Body of pancreas (tissue), 4 donors: ENCODE results near the gene TMTC2. TPM values are rescaled to one million over a fixed set of nuclear protein-coding genes. Genes with fewer than 3 reads are reported as not detected.

ENCODE experiments used
- ATAC-seq: fragments of 150-250 bp; one replicate; pipeline ENCODE4 v1.9.1; 2016
- DNase-seq, 4 donors: peaks; one replicate each; pipeline ENCODE4 v3.0.0-alpha.2; 2019
- H3K27ac ChIP-seq, 4 donors: fragments of 200-600 bp; sonication (generic); 1 replicate in 3 of 4; 2 replicates in 1 of 4; pipeline versions ENCODE4 v1.5.1 to v1.6.1; 2016 to 2019; ENCODE audit warnings: mild to moderate bottlenecking in 1 of 4, mixed read lengths in 1 of 4, moderate library complexity in 1 of 4
- H3K27me3 ChIP-seq, 2 donors: fragments of 200-600 bp; sonication (generic); one replicate each; pipeline ENCODE4 v1.6.0; 2016; ENCODE audit warnings: mild to moderate bottlenecking in 1 of 2
- H3K36me3 ChIP-seq, 2 donors: fragments of 200-600 bp; sonication (generic); replicated peaks in 1 of 2; 2 replicates each; pipeline ENCODE4 v1.5.1; 2016; ENCODE audit warnings: low read depth in 2 of 2; ENCODE audit not compliant: insufficient read depth in 1 of 2
- H3K4me1 ChIP-seq: fragments of 200-600 bp; sonication (generic); one replicate; pipeline ENCODE4 v1.6.0; 2016
- H3K4me3 ChIP-seq, 2 donors: fragments of 200-600 bp; sonication (generic); 1 replicate in 1 of 2; 2 replicates in 1 of 2; pipeline ENCODE4 v1.5.1; 2016 to 2019
- H3K9me3 ChIP-seq, 3 donors: fragments of 200-600 bp; sonication (generic); 1 replicate in 2 of 3; 2 replicates in 1 of 3; pipeline ENCODE4 v1.5.1; 2016
- POLR2A ChIP-seq, 3 donors: fragments of 450-650 bp; IDR thresholded peaks; one replicate each; pipeline ENCODE4 v1.6.1; 2016; ENCODE audit warnings: antibody characterized with exemption in 3 of 3, mild to moderate bottlenecking in 2 of 3
- WGBS, 2 donors: methylation state at CpG; one replicate each; pipeline ENCODE4 v1.1.5; 2017; 5-methylcytosine and 5-hydroxymethylcytosine counted together
- intact Hi-C: fragments of 100-400 bp; cut with DNase I; formaldehyde crosslinking; loops from one replicate; pipeline ENCODE4 v1.15.1; 2023
- total RNA-seq, 2 donors: library from RNA; depleted of rRNA; stranded (reverse); fragments of >200 nt; gene quantifications; one replicate each; pipeline ENCODE4 v1.1.0, GENCODE V29; 2016
- TF ChIP-seq, protein P1 (sequence below), 7 experiments: fragments of 450-650 bp in 4 of 7; fragments of 200-600 bp in 3 of 7; sonication (generic) in 3 of 7; IDR thresholded peaks; one replicate each; pipeline ENCODE4 v1.5.1; 2016 to 2019; ENCODE audit warnings: antibody characterized with exemption in 7 of 7

Gene TMTC2
- total RNA-seq, 2 donors from 2014 or later, result 10.4 to 20.1 TPM

DNA sequence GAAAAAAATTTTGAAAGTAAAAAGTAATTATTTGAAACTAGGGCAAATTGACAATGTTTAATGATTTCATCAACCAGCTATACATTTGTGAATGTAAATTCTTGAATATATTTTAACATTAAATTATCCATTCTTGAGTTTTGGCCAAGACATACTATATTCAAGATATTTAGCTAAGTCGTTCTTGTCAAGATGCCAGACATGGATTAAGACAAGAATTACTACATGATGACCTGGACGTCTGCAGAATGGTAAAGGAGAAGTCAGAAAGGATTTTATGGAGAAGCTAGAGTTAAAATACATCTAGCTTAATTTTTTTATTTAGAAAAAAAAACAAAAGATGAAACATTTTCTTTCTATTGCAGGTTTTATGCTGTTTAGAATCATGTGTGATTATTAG is 255.8 kb downstream of the TMTC2 start:
- WGBS, 2 donors, result 62% methylated on average over 2 of the region's 2 CpGs
- H3K36me3 ChIP-seq, result no peaks in the 10 kb centered on the region
- no peak for DNase-seq
- no peaks in the 10 kb centered on the region for H3K4me1 ChIP-seq
- no peak overlapping the region for H3K4me3 ChIP-seq
- no peaks in the 10 kb centered on the region for H3K9me3 ChIP-seq
- H3K27me3 ChIP-seq, result no peaks in the 10 kb centered on the region
- no peak overlapping the region for H3K27ac ChIP-seq
- no peak for ATAC-seq
- intact Hi-C loops, result no loop called here
- TF ChIP-seq POLR2A (IDR thresholded peaks at IDR 0.05), result no peak
- TF ChIP-seq, protein P1, sequence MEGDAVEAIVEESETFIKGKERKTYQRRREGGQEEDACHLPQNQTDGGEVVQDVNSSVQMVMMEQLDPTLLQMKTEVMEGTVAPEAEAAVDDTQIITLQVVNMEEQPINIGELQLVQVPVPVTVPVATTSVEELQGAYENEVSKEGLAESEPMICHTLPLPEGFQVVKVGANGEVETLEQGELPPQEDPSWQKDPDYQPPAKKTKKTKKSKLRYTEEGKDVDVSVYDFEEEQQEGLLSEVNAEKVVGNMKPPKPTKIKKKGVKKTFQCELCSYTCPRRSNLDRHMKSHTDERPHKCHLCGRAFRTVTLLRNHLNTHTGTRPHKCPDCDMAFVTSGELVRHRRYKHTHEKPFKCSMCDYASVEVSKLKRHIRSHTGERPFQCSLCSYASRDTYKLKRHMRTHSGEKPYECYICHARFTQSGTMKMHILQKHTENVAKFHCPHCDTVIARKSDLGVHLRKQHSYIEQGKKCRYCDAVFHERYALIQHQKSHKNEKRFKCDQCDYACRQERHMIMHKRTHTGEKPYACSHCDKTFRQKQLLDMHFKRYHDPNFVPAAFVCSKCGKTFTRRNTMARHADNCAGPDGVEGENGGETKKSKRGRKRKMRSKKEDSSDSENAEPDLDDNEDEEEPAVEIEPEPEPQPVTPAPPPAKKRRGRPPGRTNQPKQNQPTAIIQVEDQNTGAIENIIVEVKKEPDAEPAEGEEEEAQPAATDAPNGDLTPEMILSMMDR (IDR thresholded peaks at IDR 0.05), result no peak

DNA sequence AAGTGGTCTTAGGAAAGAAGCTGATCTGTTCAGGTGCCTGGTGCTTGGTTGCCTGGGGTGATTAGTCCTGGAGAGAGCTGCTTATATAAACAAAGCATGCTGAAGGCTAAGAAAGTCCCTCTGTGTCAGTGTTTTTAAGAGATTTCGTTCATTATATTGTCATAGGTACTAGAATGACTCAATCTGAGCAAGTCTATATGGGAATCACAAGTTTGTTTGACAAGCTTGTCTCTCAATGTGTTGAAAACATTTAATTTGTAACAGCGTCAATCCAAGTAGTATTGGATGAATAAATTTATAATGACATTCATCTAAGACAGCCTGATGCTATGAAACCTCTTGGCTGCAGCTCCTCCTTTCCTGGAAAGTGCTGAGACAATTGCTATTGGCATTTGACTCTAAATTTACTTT is 256.3 kb downstream of the TMTC2 start:
- TF ChIP-seq, protein P1 (IDR thresholded peaks at IDR 0.05), result no peak
- no peak for TF ChIP-seq POLR2A (IDR thresholded peaks at IDR 0.05)
- DNase-seq (no peak), ATAC-seq (no peak)
- H3K9me3 ChIP-seq, result no peaks in the 10 kb centered on the region
- H3K27ac ChIP-seq, result no peak overlapping the region
- intact Hi-C loops, result no loop called here
- no peaks in the 10 kb centered on the region for H3K27me3 ChIP-seq
- H3K4me3 ChIP-seq, result no peak overlapping the region
- no peaks in the 10 kb centered on the region for H3K4me1 ChIP-seq
- H3K36me3 ChIP-seq, result no peaks in the 10 kb centered on the region
- WGBS, 2 donors, result 73 to 83% methylated on average over 2 of the region's 2 CpGs

GRCh38 chr12:82948491-82948890 is 261.8 kb downstream of the TMTC2 start:
- Histone ChIP-seq H3K36me3 (no peaks in the 10 kb centered on the region), H3K4me3 (no peak overlapping the region), H3K27me3 (no peaks in the 10 kb centered on the region), H3K4me1 (no peaks in the 10 kb centered on the region), H3K9me3 (no peaks in the 10 kb centered on the region), H3K27ac (no peak overlapping the region)
- no peak for DNase-seq
- intact Hi-C loops, result no loop called here
- no peak for ATAC-seq
- TF ChIP-seq, protein P1 (IDR thresholded peaks at IDR 0.05), result no peak
- TF ChIP-seq POLR2A (IDR thresholded peaks at IDR 0.05), result no peak
- WGBS, 2 donors, result 93 to 96% methylated on average over 2 of the region's 2 CpGs

GRCh38 chr12:82950356-82950755 is 263.6 kb downstream of the TMTC2 start:
- TF ChIP-seq, protein P1 (IDR thresholded peaks at IDR 0.05), result no peak
- no peaks in the 10 kb centered on the region for H3K36me3 ChIP-seq
- no peak overlapping the region for H3K4me3 ChIP-seq
- no peak overlapping the region for H3K27ac ChIP-seq
- ATAC-seq (no peak), DNase-seq (no peak)
- intact Hi-C loops, result no loop called here
- no peaks in the 10 kb centered on the region for H3K27me3 ChIP-seq
- H3K4me1 ChIP-seq, result no peaks in the 10 kb centered on the region
- H3K9me3 ChIP-seq, result no peaks in the 10 kb centered on the region
- WGBS, 2 donors, result 83% methylated on average over 2 of the region's 2 CpGs

- Histone ChIP-seq H3K4me1 (no peaks in the 10 kb centered on the region), H3K9me3 (no peaks in the 10 kb centered on the region), H3K4me3 (no peak overlapping the region), H3K27me3 (no peaks in the 10 kb centered on the region), H3K36me3 (no peaks in the 10 kb centered on the region), H3K27ac (no peak overlapping the region)
- WGBS, 2 donors, result 81 to 84% methylated on average over 3 of the region's 3 CpGs
- DNase-seq (no peak), ATAC-seq (no peak)
- TF ChIP-seq, protein P1 (IDR thresholded peaks at IDR 0.05), result no peak
- no peak for TF ChIP-seq POLR2A (IDR thresholded peaks at IDR 0.05)
- intact Hi-C loops, result no loop called here
These were observed 266.2 kb downstream of the TMTC2 start for GRCh38 chr12:82952946-82953345.
